ENCODE measurements around the gene DAPK1. TPM values are rescaled to one million over a fixed set of nuclear protein-coding genes. Genes with fewer than 3 reads are reported as not detected.

Gene DAPK1
- total RNA-seq, 1 donor from 2014 or later: 35.1 TPM

DNA sequence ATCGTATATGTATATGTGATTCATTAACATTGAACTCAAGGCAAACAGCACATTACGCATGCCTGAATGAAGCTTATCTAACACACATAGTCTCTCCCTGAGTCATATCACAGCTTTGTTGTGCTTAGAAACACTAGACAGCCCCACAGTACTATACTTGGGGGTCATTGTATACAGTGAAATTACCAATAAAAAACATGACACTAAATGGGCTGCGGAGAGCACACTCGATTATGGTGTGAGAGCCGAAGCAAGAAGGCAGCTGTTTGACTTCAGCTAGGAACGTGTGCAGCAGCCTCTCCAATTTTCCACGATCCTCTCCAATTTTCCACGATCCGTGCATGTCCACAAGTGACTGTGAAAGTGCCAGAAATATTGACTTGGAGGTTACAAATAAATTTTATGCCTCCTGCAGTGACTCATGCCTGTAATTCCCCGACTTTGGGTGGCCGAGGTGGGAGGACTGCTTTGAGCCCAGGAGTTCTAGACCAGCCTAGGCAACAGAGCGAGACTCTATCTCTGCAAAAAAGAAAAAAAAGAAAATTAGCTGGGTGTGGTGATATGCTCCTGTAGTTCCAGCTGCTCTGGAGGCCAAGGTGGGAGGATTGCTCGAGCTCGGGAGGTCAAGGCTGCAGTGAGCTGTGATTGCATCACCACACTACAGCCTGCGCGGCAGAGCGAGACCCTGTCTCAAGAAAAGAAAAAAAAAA, 102.4 kb downstream of the DAPK1 start:
- FAIRE-seq: peak; percentile 78
- H3K4me3 Mint-ChIP-seq (ENCODE audit: unreplicated experiment): no peak overlapping the region
- H3K79me2 ChIP-seq (ENCODE audit: insufficient read depth, low read length): no peaks in the 10 kb centered on the region

GRCh38 chr9:87601176-87601575, 103.5 kb downstream of the DAPK1 start:
- H3K4me3 ChIP-seq (ENCODE audit: insufficient read depth, low read depth, low read length): no peak overlapping the region
- FAIRE-seq (no peak), DNase-seq (ENCODE audit: low read depth) (no peak)
- no peaks in the 10 kb centered on the region for H3K36me3 ChIP-seq (ENCODE audit: insufficient read depth, low read length)
- no peaks in the 10 kb centered on the region for H3K9me3 Mint-ChIP-seq (ENCODE audit: unreplicated experiment)
- no peak for TF ChIP-seq CTCF (IDR thresholded peaks at IDR 0.05; ENCODE audit: insufficient read depth, low read depth, low read length)
- no peak for TF ChIP-seq EZH2 (IDR thresholded peaks at IDR 0.05; ENCODE audit: insufficient read depth, low read length)
- no peak overlapping the region for H3K27ac Mint-ChIP-seq (ENCODE audit: unreplicated experiment)
- no peak overlapping the region for H3K9ac ChIP-seq (ENCODE audit: low read length)
- peaks cover 25% of the 10 kb centered on the region for H3K4me1 Mint-ChIP-seq (ENCODE audit: low read depth, unreplicated experiment)
- H4K20me1 ChIP-seq (ENCODE audit: insufficient read depth, low read length): no peaks in the 10 kb centered on the region
- no peak overlapping the region for H3K4me3 Mint-ChIP-seq (ENCODE audit: unreplicated experiment)
- no peaks in the 10 kb centered on the region for H3K9me3 ChIP-seq (ENCODE audit: insufficient read depth, low read depth, low read length)
- H3K36me3 Mint-ChIP-seq (ENCODE audit: low read depth, unreplicated experiment): peaks cover 9% of the 10 kb centered on the region
- H3K79me2 ChIP-seq (ENCODE audit: insufficient read depth, low read length): no peaks in the 10 kb centered on the region
- H3K27ac ChIP-seq (ENCODE audit: low read depth, low read length): no peak overlapping the region
- no peaks in the 10 kb centered on the region for H3K27me3 Mint-ChIP-seq (ENCODE audit: low read depth, unreplicated experiment)
- H2AFZ ChIP-seq (ENCODE audit: low read depth, low read length): no peak overlapping the region
- H3K27me3 ChIP-seq (ENCODE audit: insufficient read depth, low read length): no peaks in the 10 kb centered on the region
- peaks cover 18% of the 10 kb centered on the region for H3K4me1 ChIP-seq (ENCODE audit: insufficient read depth, low read length)
- no peak overlapping the region for H3K4me2 ChIP-seq (ENCODE audit: low read length)

More for the DNA sequence above, 102.4 kb downstream of the DAPK1 start:
- TF ChIP-seq CTCF (IDR thresholded peaks at IDR 0.05; ENCODE audit: insufficient read depth, low read depth, low read length): no peak
- no peak for TF ChIP-seq EZH2 (IDR thresholded peaks at IDR 0.05; ENCODE audit: insufficient read depth, low read length)
- Histone ChIP-seq H3K4me3 (ENCODE audit: insufficient read depth, low read depth, low read length) (peak overlapping the region; percentile 30), H3K9me3 (ENCODE audit: insufficient read depth, low read depth, low read length) (no peaks in the 10 kb centered on the region), H3K4me1 (ENCODE audit: insufficient read depth, low read length) (peaks cover 18% of the 10 kb centered on the region), H3K27ac (ENCODE audit: low read depth, low read length) (peak overlapping the region; percentile 64), H3K27me3 (ENCODE audit: insufficient read depth, low read length) (no peaks in the 10 kb centered on the region), H3K4me2 (ENCODE audit: low read length) (peak overlapping the region; percentile 81), H3K9ac (ENCODE audit: low read length) (peak overlapping the region; percentile 37), H3K36me3 (ENCODE audit: insufficient read depth, low read length) (no peaks in the 10 kb centered on the region), H2AFZ (ENCODE audit: low read depth, low read length) (no peak overlapping the region), H4K20me1 (ENCODE audit: insufficient read depth, low read length) (no peaks in the 10 kb centered on the region)
- Mint-ChIP-seq H3K36me3 (ENCODE audit: low read depth, unreplicated experiment) (peaks cover 6% of the 10 kb centered on the region), H3K27ac (ENCODE audit: unreplicated experiment) (peak overlapping the region; percentile 76), H3K27me3 (ENCODE audit: low read depth, unreplicated experiment) (no peaks in the 10 kb centered on the region), H3K4me1 (ENCODE audit: low read depth, unreplicated experiment) (peaks cover 25% of the 10 kb centered on the region), H3K9me3 (ENCODE audit: unreplicated experiment) (no peaks in the 10 kb centered on the region)
- peak; percentile 93 for DNase-seq (ENCODE audit: low read depth)

DNA sequence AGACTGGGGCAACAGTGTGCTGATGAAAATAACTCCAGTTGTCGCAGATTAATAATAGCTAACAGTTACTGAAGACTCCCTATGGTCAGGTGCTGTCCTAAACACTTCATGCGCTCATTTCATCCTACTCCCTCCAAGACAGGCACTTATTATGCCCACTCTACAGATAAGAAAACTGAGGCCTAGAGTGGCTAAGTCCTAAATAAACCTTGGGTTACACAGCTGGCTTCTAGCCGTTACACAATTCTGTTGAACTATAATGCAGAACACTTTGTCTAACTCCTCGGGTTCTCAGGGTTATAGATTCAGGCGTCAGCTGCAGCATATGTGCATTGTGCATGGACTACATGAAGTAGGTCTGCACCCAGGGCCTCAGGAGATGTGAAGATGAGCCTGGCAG, 103.9 kb downstream of the DAPK1 start:
- H3K27me3 Mint-ChIP-seq (ENCODE audit: low read depth, unreplicated experiment): no peaks in the 10 kb centered on the region
- peaks cover 9% of the 10 kb centered on the region for H3K36me3 Mint-ChIP-seq (ENCODE audit: low read depth, unreplicated experiment)
- no peaks in the 10 kb centered on the region for H3K36me3 ChIP-seq (ENCODE audit: insufficient read depth, low read length)
- no peaks in the 10 kb centered on the region for H4K20me1 ChIP-seq (ENCODE audit: insufficient read depth, low read length)
- H3K4me3 ChIP-seq (ENCODE audit: insufficient read depth, low read depth, low read length): no peak overlapping the region
- no peak overlapping the region for H3K9ac ChIP-seq (ENCODE audit: low read length)
- H3K27ac Mint-ChIP-seq (ENCODE audit: unreplicated experiment): peak overlapping the region; percentile 37
- H3K9me3 Mint-ChIP-seq (ENCODE audit: unreplicated experiment): no peaks in the 10 kb centered on the region
- H3K4me1 Mint-ChIP-seq (ENCODE audit: low read depth, unreplicated experiment): peaks cover 25% of the 10 kb centered on the region
- no peaks in the 10 kb centered on the region for H3K79me2 ChIP-seq (ENCODE audit: insufficient read depth, low read length)
- no peak overlapping the region for H3K27ac ChIP-seq (ENCODE audit: low read depth, low read length)
- no peaks in the 10 kb centered on the region for H3K9me3 ChIP-seq (ENCODE audit: insufficient read depth, low read depth, low read length)
- H3K4me3 Mint-ChIP-seq (ENCODE audit: unreplicated experiment): no peak overlapping the region
- TF ChIP-seq EZH2 (IDR thresholded peaks at IDR 0.05; ENCODE audit: insufficient read depth, low read length): no peak
- no peak for TF ChIP-seq CTCF (IDR thresholded peaks at IDR 0.05; ENCODE audit: insufficient read depth, low read depth, low read length)
- H3K4me2 ChIP-seq (ENCODE audit: low read length): no peak overlapping the region
- no peaks in the 10 kb centered on the region for H3K27me3 ChIP-seq (ENCODE audit: insufficient read depth, low read length)
- H2AFZ ChIP-seq (ENCODE audit: low read depth, low read length): no peak overlapping the region
- DNase-seq (ENCODE audit: low read depth) (no peak), FAIRE-seq (no peak)
- H3K4me1 ChIP-seq (ENCODE audit: insufficient read depth, low read length): peaks cover 18% of the 10 kb centered on the region
